HG02840 (cell line): ENCODE results near the gene BID.
"Not testable (repeated sequence)": the region's sequence is repeated elsewhere in the genome, so short reads cannot be mapped to it uniquely, and the experiment has no call there.

ENCODE experiments used
- ATAC-seq: cut with Tn5 transposase; IDR thresholded peaks from one replicate; pipeline ENCODE4 v1.9.1; 2021; ENCODE audit warnings: mild to moderate bottlenecking, moderate library complexity, moderate number of reproducible peaks; ENCODE audit not compliant: unreplicated experiment, low FRiP score

BID gene

GRCh38 chr22:17772249-17772957 lies 1.9 kb downstream of the BID start:
- ATAC-seq, result no peak

DNA sequence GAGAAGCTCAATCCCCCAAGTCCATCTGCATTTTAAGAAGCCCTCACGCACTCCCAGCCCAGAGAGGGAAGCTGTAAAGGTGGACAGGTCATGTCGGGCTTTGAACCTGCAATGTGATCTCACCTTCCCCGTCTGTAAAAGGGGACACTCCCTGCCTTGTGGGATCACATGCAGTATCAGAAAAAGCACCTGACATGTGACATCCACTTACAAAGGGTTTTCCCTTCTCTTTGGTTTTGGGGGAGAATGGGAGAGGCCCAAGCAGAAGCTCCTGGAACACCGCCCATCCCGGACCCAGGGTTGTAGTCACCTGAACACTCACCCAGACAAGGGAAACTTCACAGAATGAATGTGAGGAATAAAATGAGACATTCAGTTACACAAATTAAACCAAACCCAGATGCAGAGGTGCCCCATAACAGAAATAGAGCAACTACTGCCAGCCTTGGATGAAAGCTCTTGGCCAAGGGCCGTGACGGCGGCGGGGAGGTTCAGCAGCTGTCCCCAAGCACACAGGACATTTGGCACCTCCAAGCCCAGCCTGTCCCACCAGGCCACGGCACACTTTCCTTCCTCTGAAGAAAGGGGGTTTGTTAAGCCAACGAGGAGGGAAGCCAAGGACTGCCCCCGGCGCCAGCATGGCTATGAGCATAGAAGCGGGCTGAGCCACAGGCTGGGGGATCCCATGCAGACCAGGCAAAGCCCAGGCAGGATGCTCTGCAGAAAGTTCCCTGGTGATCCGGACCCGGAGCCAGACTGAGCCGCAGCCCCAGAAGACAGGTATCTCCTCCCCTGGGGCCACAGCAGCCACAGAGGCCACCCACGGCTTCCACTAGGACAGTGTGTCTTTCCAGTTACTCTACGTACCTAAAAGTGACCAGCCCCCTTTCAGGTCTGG lies 3.8 kb downstream of the BID start:
- no peak for ATAC-seq

DNA sequence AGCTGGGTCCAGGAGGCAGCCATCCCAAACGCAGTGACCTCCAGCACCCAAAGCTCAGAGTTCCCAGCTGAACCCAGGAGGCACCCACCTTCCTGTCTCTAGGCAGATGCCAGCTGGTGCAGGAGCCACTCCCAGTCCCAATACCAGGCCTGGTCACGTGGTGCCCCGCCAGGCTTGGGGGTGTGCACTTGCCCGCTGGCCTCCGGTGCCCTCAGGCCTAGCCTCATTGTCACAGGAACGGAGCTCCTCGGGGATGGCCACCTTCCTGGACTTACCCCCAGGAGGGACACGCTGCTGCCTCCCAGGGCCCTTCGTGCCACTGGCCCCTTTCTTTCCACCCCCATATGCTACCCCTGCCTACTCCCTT lies 4.6 kb downstream of the BID start:
- ATAC-seq, result no peak

DNA sequence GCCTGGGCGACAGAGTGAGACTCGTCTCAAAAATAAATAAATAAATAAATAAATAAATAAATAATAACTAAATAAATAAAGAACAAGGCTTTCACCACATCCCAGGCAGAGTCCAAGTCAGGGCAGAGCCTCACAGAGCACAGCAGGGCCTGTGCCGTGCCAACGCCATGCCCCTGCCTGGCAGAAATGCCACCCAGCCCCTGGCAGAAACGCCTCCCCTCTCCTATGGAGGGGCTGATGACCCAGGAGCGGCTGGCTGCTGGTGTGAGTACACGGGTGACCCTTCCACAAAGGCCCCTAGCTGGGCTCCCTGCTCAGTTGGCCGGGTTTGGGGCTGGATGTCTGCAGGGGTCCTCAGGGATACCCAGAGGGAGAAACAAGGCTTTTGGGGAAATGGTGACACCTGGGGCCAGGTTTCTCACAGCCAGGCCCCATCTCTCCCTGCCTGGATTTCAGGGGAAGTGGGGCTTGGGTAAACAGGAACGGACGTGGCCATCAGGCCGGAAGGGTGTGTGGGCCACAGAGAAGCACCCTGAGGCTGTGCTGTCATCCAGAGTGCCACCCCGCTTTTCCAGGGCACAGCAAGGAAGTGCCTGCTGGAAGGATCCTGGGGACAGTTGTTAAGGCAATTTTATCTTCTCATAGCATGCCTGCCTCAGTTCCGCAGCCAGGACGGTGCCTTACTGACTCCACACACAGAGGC lies 5.1 kb downstream of the BID start:
- no peak for ATAC-seq

- ATAC-seq, result peak; percentile 52
These were observed 6.8 kb downstream of the BID start for GRCh38 chr22:17767233-17768065.

GRCh38 chr22:17764852-17765251 lies 9.4 kb downstream of the BID start:
- ATAC-seq, result not testable (repeated sequence)

DNA sequence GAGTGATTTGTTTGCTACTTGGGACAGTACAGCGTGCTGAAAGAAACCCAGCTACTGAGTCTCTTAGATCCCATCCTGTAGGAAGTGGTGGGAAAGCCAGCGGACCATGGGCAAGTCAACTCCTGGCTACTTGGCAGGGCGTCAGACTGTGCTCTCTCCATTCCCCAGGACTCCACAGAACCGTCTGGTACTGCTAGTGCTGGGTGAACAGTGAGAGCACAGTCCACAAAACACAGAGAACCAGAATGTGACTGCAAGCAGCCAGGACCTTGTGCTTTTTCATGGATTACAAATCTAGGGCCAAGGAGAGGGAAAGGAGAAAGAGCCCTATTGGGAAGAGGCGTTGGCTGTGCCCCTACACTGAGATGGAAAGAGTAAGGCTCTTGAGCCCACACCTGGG lies 10.2 kb downstream of the BID start:
- no peak for ATAC-seq

GRCh38 chr22:17763442-17763841 lies 10.8 kb downstream of the BID start:
- not testable (repeated sequence) for ATAC-seq

GRCh38 chr22:17761138-17761488 lies 13.2 kb downstream of the BID start:
- no peak for ATAC-seq

DNA sequence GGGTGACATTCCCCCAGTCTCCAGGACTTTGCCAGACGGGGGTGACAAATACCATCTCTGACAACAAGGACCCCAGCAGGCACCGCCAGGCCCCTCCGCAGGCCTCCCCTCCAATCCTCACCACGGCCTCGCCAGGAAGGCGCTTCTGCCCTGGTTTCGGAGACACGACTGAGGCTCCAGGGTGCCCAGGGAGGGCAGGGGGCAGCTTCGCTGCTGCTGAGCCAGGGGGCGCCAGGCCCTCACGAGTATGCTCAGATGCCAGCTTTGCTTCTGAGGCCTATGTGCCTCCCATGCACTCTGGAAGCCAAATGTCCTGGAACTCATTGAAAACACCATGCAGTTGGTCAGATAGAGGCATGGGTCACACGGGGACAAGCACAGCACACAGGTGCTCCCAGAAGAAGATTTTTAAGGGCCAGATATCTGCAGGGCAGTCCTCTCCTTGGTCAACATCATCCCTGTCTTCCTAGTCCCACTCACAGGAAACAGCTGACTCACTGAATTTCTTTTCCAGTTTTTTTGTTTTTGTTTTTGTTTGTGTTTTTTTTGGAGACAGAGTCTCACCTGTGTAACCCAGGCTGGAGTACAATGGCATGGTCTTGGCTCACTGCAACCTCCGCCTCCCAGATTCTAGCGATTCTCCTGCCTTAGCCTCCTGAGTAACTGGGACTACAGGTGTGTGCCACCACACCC lies 19.9 kb downstream of the BID start:
- no peak for ATAC-seq

- no peak for ATAC-seq
These were observed 20.8 kb downstream of the BID start for GRCh38 chr22:17753401-17753989.

- ATAC-seq, result no peak
These were observed 22.7 kb downstream of the BID start for GRCh38 chr22:17751596-17751995.

DNA sequence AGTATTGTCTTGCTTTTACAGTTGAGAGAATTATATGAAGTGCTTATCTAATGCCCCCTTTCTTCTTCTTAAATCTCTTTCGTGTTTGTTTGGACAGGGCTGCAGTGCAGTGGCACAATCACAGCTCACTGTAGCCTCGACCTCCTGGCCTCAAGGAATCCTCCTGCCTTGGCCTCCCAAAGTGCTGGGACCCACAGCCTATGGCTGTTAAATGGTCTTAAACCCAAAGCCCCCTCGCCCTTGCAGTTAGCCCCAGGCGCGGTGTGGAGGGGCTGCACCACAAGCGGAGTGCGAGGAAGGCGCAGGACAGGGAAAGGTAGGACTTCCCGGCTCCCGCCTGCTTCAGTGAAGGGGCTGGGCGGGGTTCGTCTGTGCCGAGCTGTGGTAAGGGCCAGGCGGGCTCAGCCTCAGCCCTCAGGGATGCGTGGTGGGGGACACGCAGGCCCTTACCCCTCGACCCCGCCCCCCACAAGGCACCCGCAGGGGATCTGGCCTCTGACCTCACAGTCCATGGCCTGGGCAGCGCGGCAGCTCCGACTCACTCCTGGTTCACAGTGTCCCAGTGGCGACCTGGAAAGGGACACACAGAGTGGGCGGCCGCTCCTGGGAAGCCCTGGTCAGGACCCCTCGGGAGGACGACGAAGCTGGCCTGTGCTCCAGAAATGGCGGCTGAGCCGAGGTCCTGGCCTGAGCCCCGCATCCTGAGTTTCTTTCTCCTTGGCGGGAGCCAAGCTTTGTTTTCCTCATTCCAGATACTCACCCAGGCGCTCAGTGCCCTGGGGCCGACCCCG lies 24.5 kb downstream of the BID start:
- no peak for ATAC-seq

DNA sequence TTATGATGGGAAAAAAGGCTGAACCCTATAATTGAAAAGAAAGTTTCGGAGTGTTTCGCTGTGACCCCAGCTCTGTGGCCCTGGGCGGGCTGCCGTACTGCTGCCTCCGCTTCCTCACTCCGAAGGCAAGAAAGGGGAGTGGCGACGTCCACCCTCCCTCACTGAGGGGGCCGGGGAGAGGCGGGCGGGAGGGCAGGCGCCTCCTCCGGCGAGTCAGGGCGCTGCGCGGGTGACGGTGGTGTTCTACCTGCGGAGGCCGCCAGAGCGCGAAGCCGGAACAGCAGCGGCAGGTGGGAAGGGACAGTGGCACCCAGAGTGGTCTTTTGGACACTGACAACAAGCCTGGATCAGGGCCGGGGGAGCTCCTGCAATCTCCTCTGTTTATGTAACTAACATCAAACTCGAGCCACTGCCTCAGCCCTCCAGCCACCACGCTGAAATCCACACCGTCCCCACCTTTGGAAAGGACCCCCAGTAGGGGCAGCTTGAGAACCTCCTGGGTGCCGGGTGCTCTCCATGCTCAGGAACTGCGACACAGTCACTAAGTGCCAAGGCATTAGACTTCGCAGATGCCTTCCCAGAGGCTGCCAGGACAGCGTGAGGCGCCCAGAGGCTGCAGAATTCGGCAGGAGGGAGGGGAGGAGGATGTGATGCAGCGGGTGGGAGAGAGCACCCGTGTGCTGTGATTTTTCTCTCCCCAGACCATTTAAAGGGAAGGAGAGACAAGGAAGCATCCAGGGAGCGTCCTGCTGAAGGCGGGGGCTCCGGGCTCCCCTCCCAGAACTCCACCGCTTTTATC lies 25.5 kb downstream of the BID start:
- no peak for ATAC-seq

DNA sequence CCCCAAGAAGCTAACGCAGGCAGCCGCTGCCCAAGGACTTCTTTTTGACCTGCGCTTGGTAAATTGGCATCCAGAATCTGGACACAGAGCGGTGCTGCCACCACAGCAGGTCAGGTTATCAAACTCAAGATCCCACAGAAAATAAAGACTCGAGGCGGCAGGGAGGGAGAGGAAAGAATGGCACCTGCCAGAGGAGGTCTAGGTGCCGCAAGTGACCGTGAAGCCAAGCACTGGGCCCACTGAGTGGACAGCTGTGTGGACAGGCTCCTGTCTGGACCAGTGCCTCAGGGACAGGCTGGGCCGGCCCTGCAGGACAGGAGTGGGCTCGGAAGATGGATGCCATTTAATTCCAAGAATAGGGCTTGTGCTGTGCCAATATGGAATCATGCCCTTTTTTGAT lies 27.4 kb downstream of the BID start:
- ATAC-seq, result no peak

GRCh38 chr22:17744430-17744829 lies 29.8 kb downstream of the BID start:
- no peak for ATAC-seq

DNA sequence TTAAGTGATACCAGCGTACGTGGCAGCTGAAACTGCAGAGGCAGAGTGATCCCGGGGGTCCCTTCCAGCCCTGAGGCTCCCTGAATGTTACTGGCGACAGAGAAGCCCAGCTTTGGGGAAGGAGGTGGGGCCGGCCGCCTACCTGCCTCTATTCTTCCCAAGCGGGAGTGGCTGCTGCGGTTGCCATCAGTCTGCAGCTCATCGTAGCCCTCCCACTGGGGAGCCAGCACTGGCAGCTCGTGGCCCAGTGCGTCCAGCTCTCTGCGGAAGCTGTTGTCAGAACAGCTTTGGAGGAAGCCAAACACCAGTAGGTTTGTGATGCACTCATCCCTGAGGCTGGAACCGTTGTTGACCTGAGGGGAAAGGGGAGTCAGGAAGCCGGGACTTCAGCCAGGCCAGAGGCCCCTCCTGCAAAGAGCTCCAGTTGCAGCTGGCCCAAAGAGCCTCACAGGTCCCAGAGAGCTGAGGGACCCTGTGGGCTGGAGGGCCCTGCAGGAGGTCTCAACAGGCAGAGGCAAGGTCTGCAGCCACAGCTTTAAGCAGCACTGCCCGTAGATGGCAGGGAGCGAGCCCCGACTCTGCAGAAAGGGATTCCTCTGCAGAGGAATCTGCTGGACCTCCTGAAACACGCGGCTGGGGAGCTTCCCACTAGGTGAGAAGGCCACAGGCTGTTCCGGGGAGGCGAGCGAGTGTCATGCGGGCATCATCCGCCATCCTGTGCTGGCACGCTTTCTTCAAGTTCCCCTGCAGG lies 30.4 kb downstream of the BID start:
- ATAC-seq, result no peak
